Mesenteric fat pad (tissue), 1 donor: ENCODE results near the gene MYH7B. TPM values are rescaled to one million over a fixed set of nuclear protein-coding genes. Genes with fewer than 3 reads are reported as not detected.

Experiments used
- DNase-seq: peaks from one replicate; pipeline ENCODE4 v3.0.0-alpha.2; 2020; ENCODE audit warnings: low spot score
- total RNA-seq: library from RNA; stranded (reverse); fragmentation: NEBNext Ultra II Directional; extraction: Animal tissue kit (Norgen Biotek cat#: 25700); gene quantifications from one replicate; pipeline ENCODE4 v1.2.1, GENCODE V29; 2021
- donor health status: DM: yes; HTN: yes; CAD: no.

The MYH7B gene
- total RNA-seq, 1 donor from 2014 or later, result 0.06 TPM

- no peak for DNase-seq
These were observed 11.7 kb upstream of the MYH7B start for GRCh38 chr20:34943808-34944567.

DNA sequence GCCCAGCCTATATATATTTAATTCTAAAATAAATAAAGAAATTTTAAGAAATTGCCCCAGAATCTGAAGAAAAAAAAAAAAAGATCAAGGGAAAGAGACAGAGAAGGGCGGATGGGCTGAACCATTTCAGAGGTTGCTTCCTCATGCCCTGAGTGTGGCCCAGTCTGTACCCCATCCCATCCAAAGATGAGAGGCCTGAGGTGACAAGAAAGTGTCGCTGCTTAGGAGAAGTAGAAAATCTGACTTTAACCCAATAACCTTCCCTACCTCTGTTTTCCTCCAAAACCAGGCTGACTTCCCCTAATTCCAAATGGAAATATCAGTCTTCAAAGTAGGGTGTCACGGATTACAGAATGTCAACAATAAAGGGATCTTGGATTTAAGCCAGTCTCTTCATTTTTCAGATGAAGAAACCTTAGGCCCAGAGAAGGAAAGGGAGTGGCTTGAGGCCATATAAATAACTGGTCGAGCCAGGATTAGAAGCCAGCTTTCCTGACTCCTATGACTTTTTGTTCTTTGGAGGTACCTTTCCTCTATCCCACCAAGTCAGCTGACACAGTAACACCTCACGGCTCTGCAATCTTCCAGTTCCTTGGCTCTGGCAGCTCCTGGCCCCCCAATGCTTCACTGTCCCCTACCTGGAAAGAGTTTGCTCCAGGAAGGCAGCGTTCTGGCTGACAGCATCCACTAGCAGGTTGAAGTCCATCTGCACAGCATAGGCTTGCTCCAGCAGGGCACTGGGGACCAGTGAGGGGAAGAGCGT lies 10.2 kb upstream of the MYH7B start:
- DNase-seq, result no peak

GRCh38 chr20:34946661-34947060 lies 9.0 kb upstream of the MYH7B start:
- no peak for DNase-seq

DNA sequence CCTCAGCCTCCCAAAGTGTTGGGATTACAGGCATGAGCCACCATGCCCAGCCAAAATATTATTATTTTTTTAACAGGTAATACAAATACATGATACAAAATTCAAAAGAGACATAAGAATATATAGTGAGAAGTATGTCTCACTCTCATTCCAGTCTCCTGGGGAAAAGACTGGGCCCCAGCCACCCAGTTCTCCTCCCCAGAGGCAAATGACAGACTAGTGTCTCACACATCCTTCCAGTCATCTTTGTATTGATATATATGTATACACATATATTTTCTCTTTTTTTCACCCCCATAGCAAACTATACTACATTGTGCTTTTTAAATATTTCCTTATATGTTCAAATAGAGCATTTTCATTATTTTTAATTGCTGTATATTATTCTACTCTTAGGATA lies 8.3 kb upstream of the MYH7B start:
- no peak for DNase-seq

GRCh38 chr20:34948030-34948429 lies 7.6 kb upstream of the MYH7B start:
- DNase-seq, result no peak

DNA sequence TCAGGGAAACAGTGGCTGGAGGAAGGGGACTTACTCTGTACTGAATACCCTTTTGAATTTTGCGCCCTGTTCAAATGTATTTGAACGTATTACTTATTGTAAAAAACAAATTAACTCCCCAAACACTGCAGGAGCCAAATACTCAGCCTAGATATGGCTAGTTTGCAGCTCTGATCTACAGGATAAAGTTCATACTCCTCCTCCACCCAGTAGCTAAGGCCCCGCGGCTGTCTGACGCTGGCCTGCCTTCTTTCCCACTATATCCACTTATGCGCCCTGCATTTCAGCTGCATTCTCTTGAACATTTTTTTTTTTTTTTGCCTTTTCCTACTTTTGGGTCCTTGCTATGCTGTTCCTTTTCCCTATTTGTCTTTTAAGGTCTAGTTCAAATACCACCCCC lies 6.5 kb upstream of the MYH7B start:
- DNase-seq, result no peak

DNA sequence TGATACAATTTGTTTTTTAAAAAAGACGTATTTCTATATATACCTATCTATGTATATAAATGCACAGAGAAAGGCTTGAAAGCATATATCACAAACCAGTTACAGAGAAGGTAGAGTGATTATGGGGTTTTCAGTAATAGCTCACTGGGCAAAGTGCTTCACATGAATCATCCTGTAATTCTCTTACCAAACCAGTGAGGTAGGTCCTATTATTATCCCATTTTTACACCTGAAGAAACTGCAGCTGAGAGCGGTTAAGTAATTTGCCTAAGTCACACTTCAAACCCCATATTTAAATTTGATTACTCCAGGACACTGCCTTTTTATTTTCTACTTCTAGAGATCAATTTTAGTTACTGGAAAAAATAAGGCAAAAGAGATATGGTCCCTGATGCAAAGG lies 4.4 kb upstream of the MYH7B start:
- DNase-seq, result no peak

DNA sequence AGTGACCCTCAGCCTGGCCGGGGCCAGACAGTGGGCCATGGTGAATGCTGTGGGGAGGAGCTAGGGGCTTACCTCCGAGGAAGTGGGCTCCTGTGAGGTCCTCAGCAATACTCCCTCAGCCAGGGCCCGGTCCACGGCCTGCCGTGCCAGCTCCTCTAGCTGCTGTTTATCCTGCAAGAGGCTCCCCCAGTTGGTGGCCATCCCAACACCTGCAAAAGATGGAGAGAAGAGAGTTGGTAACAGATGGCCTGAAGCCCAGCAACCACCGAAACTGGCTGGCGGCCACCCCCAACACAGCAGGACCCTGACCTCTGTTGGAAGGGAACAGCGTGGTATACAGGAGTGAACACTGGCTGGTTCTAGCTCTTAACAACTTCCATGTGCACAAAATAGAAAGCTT lies 4.0 kb upstream of the MYH7B start:
- DNase-seq, result no peak

DNA sequence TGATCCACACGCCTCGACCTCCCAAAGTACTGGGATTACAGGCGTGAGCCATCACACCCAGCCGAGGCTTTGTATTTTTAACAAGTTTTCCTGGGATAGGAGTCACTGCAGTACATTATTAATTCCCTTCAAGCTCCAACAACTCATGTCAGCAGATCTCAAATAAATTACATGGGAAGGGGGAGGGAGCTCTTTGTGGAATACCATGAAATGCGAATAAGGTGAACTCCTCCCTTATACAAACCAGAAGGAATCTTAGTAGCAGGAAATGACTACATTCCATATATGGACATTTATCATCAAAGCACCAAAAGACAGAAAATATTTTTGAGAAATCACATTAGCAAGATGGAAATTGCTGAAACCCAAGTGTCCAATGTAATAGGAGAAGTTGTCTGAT lies 3.0 kb upstream of the MYH7B start:
- no peak for DNase-seq

DNA sequence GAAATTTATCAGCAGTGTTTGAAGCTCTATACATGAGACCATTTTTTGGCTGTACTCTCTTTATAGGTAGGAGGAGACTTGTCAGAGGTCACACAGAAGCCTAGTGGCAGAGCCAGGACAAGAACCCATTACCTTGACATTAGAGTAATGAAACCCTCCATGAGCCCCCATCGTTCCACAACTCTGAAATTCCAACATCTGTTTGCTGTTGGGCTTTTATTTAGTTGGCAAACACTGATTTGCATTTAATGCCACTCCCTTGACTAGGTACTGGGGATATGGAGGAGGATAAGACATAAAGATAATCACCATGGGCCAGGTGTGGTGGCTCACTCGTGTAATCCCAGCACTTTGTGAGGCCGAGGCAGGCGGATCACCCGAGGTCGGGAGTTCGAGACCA lies 1.7 kb upstream of the MYH7B start:
- DNase-seq, result no peak

DNA sequence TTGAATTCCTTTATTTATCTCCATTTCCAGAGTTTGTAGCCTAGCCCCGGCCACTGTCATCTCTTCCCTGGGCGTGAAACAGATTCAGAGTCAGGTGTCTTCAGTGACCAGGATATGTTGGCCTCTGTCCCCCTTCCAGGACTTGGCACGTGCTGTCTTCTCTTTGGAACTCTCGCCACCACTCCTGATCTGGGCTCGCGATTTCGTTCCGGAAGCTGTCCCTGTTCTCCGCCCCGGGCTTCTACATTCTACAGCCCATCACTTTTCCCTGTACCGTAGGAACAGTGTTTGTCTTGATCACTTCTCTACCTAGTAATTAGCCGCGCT lies 801 bp upstream of the MYH7B start:
- no peak for DNase-seq

- DNase-seq, result no peak
These were observed 382 bp downstream of the MYH7B start for GRCh38 chr20:34956041-34956458.

DNA sequence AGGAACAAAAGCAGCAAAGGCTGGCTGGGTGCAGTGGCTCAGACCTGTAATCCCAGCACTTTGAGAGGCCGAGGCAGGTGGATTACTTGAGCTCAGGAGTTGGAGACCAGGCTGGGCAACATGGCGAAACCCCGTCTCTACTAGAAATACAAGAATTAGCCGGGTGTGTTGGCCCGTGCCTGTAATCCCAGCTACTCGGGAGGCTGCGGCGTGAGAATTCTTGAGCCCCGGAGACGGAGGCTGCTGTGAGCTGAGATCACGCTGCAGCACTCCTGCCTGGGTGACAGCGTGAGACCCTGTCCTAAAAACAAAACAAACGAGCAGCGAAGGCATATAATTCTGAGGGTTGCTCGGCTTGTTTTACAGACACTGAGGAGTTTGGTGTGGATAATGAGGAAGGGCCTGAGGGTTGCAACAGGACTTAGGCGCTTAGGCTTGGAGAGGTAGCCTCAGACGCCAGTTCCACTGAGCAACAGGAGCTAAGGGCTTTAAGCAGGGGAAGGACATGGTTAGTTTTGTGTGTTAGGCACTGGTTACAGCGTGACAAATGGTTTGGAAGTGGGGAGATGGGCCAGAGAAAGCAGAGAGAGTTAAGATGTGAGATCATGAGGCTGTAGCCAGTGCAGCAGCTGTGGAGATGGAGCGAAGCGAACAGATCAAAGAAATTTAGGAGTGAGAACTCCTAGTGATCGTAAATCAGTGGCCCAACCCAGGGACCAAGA lies 1.2 kb downstream of the MYH7B start:
- DNase-seq, result no peak

DNA sequence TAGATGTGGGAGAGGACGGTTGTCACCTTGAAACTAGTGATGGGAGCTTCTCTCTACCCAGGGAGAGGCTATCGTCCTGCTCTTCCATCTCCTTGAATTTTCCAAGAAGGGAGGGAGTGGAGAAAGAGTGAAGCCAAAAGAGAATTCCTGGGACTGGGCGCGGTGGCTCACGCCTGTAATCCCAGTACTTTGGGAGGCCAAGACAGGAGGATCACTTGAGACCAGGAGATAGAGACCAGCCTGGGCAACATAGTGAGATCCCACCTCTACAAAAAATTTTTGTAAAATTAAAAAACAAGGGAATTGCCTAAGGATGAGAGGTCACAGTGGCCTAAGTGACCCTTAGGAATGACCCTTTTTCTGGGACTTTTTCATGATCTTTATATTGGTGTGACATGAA lies 8.8 kb downstream of the MYH7B start:
- no peak for DNase-seq

DNA sequence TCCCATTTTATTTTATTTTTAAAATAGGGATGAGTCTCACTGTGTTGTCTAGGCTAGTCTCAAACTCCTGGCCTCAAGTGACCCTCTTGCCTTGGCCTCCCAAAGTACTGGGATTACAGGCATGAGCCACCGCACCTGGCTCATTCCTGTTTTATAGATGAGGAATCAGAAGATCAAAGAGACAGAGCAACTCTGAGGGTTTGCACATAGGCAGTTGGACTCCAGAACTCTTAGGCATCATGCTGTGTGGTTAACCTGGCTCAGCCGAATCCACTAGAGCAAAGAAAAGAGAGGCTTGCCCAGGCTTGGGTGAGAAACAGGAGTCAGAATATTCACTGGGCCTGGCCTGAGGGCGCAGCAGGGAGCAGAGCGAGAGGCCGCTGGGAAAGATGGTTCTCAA lies 9.4 kb downstream of the MYH7B start:
- no peak for DNase-seq

DNA sequence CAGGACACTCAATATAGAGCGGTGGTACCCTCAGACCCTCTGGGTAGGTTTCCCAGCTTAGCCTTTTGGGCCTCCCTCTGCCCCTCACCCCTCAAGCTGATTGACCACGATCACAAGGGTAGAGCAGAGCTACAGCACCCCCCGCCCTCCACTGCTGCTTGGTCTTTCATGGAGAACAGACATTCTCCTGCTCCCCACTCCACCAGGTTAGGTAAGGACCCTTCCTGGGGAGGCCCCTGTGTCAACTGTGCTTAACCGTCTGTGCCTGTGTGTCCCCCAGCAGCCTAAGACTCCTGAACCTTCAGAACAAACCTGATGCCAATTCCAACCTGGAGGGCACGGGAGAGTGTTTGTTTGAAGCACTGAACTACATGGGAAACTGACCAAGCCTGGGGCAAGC lies 11.8 kb downstream of the MYH7B start:
- DNase-seq, result no peak

DNA sequence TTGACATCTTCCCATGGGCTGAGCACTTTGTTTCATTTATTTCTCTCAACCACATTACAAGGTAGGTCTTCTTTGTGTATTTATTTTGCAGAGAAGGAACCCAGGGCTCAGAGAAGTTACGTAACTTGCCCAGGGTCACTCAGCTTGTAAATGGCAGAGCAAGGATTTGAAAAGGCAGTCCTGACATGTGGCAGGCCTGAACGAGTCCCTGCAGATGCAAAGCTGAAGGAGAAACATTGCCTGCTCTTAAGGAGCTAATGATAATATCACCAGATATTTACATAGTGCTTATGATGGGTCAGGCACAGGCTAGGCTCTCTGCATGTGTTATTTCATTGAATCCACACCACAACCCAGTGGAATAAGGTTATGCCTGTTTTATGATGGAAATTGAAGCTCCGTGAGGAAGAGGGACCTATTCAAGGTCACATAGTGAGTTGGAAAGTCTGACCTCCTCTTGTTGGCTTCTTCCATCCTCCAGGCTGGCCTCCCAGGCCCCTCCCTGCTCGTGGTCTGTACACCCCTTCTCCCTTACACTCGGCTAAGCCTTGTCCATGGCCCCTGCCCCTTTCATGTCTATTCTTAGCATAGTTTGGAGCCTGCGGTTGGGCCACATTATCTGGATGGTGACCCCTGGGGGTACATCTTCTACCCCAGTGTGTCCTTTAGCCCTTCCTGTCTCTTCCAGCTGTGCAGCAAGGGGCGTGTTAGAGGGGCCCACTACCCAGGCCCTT lies 12.5 kb downstream of the MYH7B start:
- no peak for DNase-seq

DNA sequence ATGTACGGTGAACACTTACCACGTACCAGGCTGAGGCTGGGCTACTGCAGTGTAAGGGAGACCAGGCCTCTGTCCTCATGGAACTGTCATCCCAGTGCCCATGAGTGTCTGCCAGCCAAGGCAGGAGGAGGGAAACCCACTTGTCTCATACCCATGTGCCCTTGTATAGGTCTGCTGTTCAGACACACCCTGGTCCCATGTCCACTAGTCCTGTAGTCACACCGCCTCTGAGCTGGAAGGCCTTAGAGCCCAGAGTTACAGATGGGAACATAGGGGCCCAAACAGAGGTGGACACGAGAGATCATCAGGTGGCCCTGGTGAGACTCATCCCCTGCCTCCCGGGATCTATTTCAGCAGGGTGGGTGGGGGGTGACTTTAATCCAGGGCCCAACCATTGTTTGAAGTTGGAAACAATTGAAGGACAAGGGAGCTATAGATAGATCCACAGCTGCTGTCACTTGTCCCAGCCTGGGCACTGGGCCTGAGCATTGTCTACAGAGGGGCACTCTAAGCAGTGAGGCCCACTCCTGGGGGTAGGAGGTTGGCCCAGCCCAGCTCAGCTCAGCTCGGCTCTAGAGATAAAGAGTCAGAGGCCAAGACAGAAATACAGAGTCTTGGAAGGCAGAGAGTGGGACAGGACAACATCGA lies 14.6 kb downstream of the MYH7B start:
- no peak for DNase-seq

GRCh38 chr20:34970846-34971560 lies 15.3 kb downstream of the MYH7B start:
- no peak for DNase-seq

GRCh38 chr20:34971561-34972235 lies 16.0 kb downstream of the MYH7B start:
- DNase-seq, result no peak
